Activated naive CD8-positive, alpha-beta T cell treated with anti-CD3 and anti-CD28 coated beads, Interleukin-2, amount 50 U/mL, for 24 hours (primary cell): Measurements from ENCODE around the gene LHX5.

ENCODE experiments used
- ATAC-seq: fragments of 150-1000 bp; cut with Tn5 transposase; one replicate; pipeline ENCODE4 v1.10.0; 2021
- DNase-seq: peaks from one replicate; pipeline ENCODE4 v3.0.0; 2021
- H3K27ac Mint-ChIP-seq: one replicate; pipeline ENCODE4 v1.8.0; 2021; ENCODE audit warnings: mild to moderate bottlenecking, mixed read lengths
- H3K27me3 Mint-ChIP-seq: one replicate; pipeline ENCODE4 v1.8.0; 2021; ENCODE audit warnings: mixed read lengths
- H3K36me3 Mint-ChIP-seq: one replicate; pipeline ENCODE4 v1.8.0; 2021; ENCODE audit warnings: low read depth, mixed read lengths
- H3K4me1 Mint-ChIP-seq: one replicate; pipeline ENCODE4 v1.8.0; 2021; ENCODE audit warnings: mixed read lengths
- H3K4me3 Mint-ChIP-seq: one replicate; pipeline ENCODE4 v1.8.0; 2021; ENCODE audit warnings: mild to moderate bottlenecking, moderate library complexity, mixed read lengths
- H3K9me3 Mint-ChIP-seq: one replicate; pipeline ENCODE4 v1.8.0; 2021; ENCODE audit warnings: mixed read lengths

LHX5 gene

DNA sequence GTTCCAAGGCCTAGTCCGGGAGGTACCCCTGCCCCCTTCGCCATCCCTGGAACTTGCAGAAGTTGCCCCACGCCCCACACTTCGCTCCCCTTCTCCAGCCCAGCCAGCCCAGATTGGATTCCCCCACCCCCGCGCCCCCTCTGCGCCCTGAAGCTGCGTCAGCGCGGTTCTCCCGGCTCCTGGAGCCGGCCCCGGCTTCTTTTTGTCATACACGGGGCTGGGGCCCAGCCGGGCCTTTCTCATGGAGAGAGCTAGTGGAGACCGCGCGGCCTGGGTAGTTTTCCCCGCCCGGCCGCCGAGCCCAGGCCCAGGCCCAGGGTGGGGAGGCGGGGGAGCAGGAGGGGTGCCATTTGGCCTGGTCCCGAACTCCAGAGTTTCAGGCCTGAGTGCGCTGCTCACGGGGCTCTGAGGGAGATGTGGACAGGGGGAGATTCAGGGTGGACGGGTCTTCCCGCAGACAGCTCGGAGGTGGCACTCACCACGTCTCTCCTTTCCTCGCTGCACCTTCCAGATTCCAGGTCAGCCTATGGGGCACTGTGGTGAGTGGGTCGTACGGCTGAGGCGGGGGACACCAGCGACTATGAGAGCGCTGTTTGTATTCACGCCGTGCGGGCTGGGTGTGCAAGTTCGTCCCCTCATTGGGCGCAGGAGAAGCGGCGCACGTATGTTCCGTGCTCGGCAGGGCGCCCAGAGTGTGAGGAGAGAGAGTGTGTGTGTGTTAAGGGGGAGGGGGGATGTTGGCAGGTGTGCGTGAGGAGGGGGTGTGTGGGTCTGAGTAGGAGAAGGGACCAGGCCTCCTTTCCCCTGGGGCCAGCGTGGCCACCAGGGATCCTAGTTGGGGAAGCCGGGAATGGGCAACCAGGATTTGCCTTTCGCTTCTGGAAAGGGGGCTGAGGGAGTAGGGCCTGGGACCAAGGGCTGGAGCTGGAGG is 785 bp upstream of the LHX5 start:
- ATAC-seq (no peak), DNase-seq (no peak)
- Mint-ChIP-seq H3K4me1 (peaks cover 14% of the 10 kb centered on the region), H3K4me3 (no peak overlapping the region), H3K36me3 (no peaks in the 10 kb centered on the region), H3K27me3 (peaks cover 80% of the 10 kb centered on the region), H3K27ac (no peak overlapping the region), H3K9me3 (no peaks in the 10 kb centered on the region)

DNA sequence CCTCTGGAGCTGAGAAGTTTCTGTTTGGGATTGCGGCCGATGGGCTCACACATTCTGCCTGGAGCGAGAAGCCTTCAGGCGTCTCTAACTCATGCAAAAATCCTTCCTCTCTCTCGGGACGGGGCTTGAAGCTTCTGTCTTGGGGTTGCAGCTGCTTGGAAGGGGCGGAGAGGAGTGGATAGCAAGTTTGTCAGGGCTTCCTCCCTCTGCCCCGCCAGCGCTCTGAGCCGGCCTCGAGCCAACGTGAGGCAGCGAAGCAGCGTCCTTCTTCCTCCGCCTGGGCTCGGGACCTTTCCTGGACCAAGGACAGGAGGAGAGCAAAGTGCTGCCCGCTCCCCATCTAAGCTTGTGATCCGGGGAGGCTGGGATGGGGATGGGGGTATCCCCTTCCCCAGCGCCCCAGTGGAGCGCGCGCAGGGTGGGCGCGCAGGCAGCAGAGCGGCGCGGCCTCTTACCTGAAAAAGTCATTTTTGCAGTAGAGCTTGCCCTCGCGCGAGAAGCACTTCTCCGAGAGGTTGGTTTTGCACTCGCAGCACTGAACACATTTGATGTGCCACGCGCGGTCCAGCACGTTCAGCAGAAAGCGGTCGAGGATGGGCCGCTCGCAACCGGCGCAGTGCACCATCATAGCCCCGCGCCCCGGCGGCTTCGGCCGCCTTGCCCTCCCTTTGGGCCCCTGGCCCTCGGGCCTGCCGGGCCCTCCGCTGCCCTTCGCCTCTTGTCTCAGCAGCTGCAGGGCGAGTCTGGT is 626 bp downstream of the LHX5 start:
- no peak for DNase-seq
- Mint-ChIP-seq H3K27me3 (peaks cover 84% of the 10 kb centered on the region), H3K27ac (no peak overlapping the region), H3K9me3 (no peaks in the 10 kb centered on the region), H3K4me1 (peaks cover 19% of the 10 kb centered on the region), H3K4me3 (no peak overlapping the region), H3K36me3 (no peaks in the 10 kb centered on the region)
- ATAC-seq, result no peak

DNA sequence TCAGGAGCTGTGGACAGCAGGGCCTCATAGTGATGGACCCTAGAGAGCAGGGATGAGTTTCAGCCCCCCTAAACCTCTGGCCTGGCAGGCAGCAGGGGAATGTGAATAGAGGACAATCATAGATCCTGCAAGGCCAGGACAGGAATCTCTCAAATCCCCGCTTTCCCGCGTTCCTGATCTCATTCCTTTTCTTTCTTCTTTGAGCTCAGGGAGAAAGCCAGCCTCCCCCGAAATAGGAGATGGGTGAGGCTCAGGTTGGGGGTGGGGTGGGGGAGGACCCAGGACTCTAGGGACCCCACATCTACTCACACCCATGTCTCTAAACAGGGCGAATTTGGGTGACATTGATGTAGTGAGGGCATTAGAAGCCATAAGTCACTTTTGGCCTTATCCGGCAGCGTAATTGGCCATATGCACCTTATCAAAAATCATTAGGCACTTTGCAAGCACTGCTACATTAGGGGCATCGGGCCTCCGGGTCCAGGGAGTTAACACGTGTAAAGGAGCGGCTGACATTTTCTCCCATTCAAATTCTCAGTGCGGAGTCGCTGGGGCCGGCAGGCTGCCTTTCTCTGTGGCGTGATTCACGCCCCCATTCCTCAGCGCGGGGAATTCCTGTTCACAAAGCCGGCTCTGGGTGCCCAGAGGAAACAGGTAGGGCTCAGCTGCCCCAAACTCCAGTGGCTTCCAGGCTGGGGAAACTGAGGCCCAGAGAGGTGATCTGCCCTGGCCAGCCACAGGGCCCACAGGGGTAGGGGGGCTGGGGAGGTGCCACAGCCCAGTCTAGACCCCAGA is 1.5 kb downstream of the LHX5 start:
- Mint-ChIP-seq H3K27me3 (peaks cover 80% of the 10 kb centered on the region), H3K36me3 (no peaks in the 10 kb centered on the region), H3K4me1 (peaks cover 21% of the 10 kb centered on the region), H3K4me3 (no peak overlapping the region), H3K9me3 (no peaks in the 10 kb centered on the region), H3K27ac (no peak overlapping the region)
- DNase-seq (no peak), ATAC-seq (no peak)

DNA sequence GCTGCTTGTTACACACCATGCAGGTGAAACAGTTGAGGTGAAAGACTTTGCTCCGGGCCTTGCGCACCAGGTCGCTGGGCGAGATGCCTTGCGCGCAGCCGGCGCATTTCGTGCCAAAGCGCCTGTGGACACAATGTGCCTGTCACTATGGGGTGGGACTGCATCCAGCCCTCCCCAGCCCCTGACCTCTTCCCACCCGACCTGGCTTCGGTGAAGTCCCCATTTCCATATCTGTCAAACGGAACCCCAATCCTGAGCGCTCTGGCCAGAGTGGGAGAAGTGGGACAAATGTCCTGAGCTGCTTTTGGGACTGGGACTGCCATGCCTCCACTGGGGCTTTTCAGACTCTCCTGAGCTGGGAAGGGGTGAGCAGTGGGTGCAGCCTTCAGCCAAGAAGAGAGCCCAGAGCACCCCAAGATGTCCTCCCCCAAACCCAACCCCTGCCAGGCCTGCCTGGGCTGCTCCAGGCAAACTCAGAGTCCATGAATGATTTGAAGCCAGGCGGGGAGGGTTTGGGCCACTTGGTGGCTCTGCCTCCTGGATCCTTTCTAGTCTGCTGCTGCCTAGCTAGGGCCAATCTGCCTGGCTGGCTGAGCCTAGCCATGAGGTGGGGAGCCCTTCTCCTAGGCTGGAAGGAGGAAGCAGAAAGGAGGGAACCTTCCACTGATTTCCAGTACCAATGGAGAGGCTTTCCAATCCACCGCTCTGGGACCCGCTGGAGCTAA is 2.3 kb downstream of the LHX5 start:
- Mint-ChIP-seq H3K27ac (no peak overlapping the region), H3K4me1 (peaks cover 26% of the 10 kb centered on the region), H3K4me3 (no peak overlapping the region), H3K36me3 (no peaks in the 10 kb centered on the region), H3K27me3 (peaks cover 79% of the 10 kb centered on the region), H3K9me3 (no peaks in the 10 kb centered on the region)
- no peak for ATAC-seq
- DNase-seq, result no peak

DNA sequence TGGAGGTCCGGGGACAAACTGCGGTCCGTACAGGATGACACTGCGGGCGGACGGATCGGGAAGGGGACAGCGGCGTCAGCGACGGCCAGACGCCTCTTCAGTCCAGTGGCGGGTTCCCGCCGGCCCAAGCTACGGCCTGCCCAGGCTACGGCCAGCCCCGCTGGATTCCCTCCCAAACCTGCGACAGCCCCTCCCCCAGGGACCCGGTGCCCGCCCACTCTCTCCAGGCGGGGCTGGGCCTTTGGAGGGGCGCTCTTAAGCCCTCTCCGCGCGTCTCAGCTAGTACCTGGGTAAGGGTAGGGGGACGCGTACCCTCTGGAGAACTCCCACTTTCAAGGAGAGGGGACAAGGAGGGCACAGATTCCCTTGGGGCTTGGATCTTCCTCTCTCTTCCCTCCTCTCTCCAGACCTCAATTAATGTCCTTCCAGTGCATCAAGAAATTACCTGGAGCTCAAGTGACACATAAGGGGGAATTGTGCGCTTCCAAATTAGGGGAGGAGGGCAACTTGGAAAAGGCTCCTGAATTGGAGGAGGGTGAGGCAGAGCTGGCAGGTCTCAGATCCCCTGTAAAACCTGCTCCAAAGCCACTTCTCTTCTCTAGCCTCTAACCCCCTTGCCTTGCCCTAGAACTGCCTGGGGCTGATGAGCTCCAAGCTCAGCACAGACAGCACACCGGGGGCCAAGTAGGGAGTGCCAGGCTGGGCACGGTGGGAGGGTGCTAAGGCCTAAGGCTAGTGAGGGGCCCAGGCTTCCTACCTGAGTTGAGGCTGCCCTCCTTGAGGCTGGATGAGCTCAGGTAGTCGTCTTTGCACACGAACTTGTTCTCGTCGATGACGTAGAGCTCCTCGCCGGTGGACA is 3.1 kb downstream of the LHX5 start:
- ATAC-seq (no peak), DNase-seq (no peak)
- H3K27me3 Mint-ChIP-seq, result peaks cover 80% of the 10 kb centered on the region
- no peaks in the 10 kb centered on the region for H3K36me3 Mint-ChIP-seq
- H3K4me1 Mint-ChIP-seq, result peaks cover 30% of the 10 kb centered on the region
- no peaks in the 10 kb centered on the region for H3K9me3 Mint-ChIP-seq
- H3K4me3 Mint-ChIP-seq, result no peak overlapping the region
- no peak overlapping the region for H3K27ac Mint-ChIP-seq

DNA sequence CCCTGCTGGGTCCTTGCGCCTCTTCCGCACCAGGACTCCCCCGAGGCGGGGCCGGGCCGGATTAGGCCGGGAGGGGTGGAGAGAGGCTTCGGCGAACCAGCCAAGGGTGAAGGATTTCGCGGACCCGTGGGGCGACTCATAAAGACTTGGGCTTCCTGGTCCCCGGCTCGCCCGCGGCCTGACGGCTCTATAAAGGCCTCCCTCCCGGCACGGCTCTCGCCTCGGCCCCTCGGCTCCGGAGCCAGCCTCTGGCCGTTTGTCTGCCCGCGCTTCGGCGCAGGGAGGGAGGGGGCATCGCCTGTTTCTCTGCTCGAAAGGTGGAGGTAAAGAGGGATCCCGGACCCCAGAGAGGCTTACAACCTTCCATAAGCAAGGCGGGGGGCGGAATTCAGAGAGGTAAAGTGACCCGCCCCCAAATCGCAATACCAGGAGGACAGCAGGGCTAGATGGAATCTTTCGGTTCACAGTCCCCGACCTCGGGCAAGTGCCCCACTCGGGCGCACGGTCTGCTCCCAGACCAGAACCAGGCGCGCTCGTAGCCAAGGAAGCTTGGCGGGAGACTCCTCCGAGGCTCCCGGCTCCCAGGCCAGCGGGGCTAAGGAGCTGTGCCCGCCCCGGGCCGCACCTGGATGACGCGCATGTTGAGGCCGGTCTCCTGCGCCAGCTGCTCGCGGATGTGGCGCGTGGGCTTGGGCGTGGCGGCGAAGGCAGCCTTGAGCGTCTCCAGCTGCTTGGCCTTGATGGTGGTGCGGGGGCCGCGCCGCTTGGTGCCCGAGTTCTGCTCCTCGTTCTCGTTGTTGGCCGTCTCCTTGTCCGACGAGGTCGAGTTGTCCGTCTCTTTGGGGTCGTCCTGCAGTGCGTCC is 3.9 kb downstream of the LHX5 start:
- no peak overlapping the region for H3K27ac Mint-ChIP-seq
- H3K4me3 Mint-ChIP-seq, result no peak overlapping the region
- peaks cover 33% of the 10 kb centered on the region for H3K4me1 Mint-ChIP-seq
- no peaks in the 10 kb centered on the region for H3K36me3 Mint-ChIP-seq
- no peaks in the 10 kb centered on the region for H3K9me3 Mint-ChIP-seq
- H3K27me3 Mint-ChIP-seq, result peaks cover 75% of the 10 kb centered on the region
- DNase-seq, result no peak
- no peak for ATAC-seq

DNA sequence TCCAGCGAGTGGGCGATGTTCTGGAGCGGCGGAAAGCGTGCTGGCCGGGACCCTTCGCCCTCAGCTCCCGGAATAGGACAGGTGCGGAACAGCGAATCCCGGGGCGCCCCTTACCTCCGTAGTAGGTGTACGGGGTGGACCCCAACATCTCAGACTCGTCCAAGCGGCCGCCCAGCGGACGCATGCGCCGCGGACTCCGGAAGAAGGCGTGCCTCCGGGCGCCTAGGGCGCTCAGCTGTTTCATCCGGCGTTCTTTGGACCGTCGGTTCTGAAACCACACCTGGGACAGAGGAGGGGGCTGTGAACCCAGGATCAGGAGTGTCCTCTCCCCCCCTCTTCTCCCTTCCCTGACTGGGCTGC is 4.5 kb downstream of the LHX5 start:
- H3K27ac Mint-ChIP-seq, result peak overlapping the region; percentile 8
- peaks cover 76% of the 10 kb centered on the region for H3K27me3 Mint-ChIP-seq
- H3K4me1 Mint-ChIP-seq, result peaks cover 36% of the 10 kb centered on the region
- H3K9me3 Mint-ChIP-seq, result no peaks in the 10 kb centered on the region
- peak overlapping the region; percentile 27 for H3K4me3 Mint-ChIP-seq
- ATAC-seq (no peak), DNase-seq (no peak)
- H3K36me3 Mint-ChIP-seq, result no peaks in the 10 kb centered on the region

DNA sequence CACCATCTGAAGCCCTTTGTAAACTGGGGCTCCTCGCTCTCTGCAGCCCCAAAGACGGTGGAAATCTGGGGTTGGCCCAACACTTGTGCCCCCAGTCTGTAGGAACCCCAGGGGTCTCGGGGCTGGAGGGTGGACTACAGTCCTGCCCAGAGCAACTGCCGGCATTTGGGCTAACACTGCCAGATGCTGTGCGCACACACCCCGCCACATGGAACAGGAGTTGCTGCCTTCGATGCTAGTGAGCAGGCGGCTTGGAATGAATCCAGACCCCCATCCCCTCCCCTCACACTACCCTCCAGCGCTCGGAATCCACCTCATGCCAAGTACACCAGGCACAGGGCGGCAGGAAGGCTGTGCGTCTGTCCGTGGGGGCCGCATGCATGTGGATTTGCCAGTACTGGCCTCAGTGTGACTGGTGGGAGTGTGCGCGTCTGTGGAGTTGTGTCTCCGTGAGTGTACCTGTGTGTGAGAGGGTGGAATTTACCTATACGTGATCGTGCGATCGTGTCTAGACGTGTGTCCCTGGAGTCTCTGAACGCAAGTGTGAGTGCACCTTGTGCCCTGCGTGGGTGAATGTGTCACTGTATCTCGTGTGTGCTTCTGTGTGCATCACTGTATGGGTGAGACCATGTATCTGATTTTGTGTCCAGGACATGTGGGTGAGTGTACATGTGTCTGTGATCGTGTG is 5.1 kb downstream of the LHX5 start:
- no peak for DNase-seq
- H3K36me3 Mint-ChIP-seq, result no peaks in the 10 kb centered on the region
- H3K4me1 Mint-ChIP-seq, result peaks cover 36% of the 10 kb centered on the region
- H3K4me3 Mint-ChIP-seq, result peak overlapping the region; percentile 27
- H3K9me3 Mint-ChIP-seq, result no peaks in the 10 kb centered on the region
- peak overlapping the region; percentile 8 for H3K27ac Mint-ChIP-seq
- ATAC-seq, result no peak
- peaks cover 76% of the 10 kb centered on the region for H3K27me3 Mint-ChIP-seq

DNA sequence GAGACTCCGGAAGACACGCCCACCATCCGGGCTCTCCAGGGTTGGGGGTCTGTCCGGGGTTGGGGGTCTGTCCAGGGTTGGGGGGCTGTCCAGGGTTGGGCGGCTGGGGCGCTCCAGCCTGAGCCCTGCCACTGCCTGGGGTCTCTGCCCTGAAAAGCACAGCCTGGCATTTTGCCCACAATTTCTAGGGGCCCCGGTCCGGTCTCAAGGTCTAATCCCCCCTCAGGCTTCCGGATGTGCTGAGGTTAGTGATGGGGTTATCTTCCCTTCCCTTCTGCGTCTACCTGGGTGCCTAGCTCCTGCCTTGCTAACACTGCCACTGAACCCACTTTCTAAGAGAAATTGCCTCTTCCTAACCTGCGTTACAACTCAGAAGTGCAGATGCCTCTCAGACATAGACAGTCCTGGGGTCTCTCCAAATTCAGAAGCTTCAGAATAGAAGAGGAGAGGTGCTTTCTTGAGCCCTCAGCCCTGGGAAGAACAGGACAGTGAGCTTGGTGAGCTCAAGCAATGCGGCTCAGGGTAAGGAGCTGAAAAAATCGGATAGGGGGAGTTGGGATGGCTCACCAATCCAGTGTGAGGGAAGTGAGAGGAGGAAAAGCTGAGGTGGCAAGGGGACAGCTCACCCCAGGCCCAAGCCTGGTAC is 5.7 kb downstream of the LHX5 start:
- H3K4me1 Mint-ChIP-seq, result peaks cover 36% of the 10 kb centered on the region
- no peaks in the 10 kb centered on the region for H3K36me3 Mint-ChIP-seq
- no peak for ATAC-seq
- no peak overlapping the region for H3K4me3 Mint-ChIP-seq
- H3K27me3 Mint-ChIP-seq, result peaks cover 79% of the 10 kb centered on the region
- H3K9me3 Mint-ChIP-seq, result no peaks in the 10 kb centered on the region
- no peak for DNase-seq
- peak overlapping the region; percentile 9 for H3K27ac Mint-ChIP-seq

DNA sequence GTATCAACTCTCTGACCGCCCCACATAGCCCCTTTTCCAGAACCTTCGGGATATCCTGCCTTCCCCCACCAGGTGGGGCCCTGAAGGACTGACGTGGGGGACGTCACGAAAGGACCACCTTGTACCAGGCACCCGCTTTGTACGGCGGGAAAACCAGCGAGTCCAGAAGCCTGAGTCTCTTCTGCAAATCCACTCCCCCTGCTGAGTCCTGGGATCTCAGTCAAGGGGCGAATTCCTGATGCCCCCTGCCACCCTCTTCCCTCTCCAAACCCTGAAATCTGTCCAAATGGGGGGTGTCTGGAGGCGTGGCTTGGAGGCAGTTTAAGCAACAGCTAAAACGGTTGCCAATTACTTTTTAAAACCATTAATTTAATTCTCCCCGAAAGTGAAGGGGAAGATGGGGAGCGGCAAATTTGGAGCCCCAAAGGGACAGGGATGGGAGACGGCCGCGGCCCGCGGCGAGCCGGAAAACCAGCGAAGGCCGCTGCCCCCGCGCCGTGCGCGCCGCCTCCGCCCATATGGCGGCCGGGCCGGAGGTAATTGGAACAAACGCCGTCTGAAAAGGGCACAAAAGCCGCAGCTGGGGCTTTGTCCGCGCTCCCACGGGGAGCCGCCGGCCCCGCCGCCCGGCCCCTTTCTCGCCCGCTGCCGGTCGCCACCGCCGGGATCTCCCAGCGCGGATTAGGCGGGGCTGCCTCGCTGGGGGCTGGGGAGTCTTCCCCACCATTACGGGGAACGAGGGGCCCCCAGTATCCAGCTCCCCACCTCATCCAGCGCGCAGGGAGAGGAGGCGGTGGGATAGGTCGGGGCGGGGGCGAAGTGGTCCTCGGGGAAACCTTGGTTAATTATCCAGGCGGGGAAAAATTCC is 6.6 kb downstream of the LHX5 start:
- Mint-ChIP-seq H3K36me3 (no peaks in the 10 kb centered on the region), H3K27me3 (peaks cover 80% of the 10 kb centered on the region), H3K9me3 (no peaks in the 10 kb centered on the region), H3K4me1 (peaks cover 31% of the 10 kb centered on the region), H3K4me3 (no peak overlapping the region), H3K27ac (no peak overlapping the region)
- ATAC-seq, result no peak
- DNase-seq, result no peak

DNA sequence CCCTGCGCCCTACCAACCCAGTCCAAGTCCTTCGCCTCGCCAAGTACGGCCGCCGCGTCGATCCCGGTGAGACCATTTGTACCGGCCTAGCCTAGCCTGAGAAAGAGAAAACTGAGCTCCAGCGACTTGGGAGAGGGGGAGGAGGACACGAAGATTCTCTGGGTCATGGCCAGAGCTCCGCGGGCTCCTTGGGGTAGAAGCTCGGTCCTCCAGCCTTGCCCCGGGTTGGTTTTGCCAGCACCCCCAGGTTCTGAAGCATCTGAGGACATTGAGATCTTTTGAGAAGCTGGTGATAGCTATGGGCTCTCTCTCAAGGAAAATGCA is 7.3 kb downstream of the LHX5 start:
- no peaks in the 10 kb centered on the region for H3K9me3 Mint-ChIP-seq
- no peak overlapping the region for H3K4me3 Mint-ChIP-seq
- H3K36me3 Mint-ChIP-seq, result no peaks in the 10 kb centered on the region
- DNase-seq, result no peak
- ATAC-seq, result no peak
- peaks cover 31% of the 10 kb centered on the region for H3K4me1 Mint-ChIP-seq
- peaks cover 79% of the 10 kb centered on the region for H3K27me3 Mint-ChIP-seq
- no peak overlapping the region for H3K27ac Mint-ChIP-seq
